ENCODE data around the gene ADGB.

The ADGB gene

GRCh38 chr6:146862508-146862919 is 263.7 kb downstream of the ADGB start:
- H3K9me3 ChIP-seq (ENCODE audit: control insufficient read depth, insufficient read depth, low read length): no peaks in the 10 kb centered on the region
- no peak overlapping the region for H3K9ac ChIP-seq (ENCODE audit: low read depth, low read length)
- H3K4me1 ChIP-seq (ENCODE audit: insufficient read depth, low read length): no peaks in the 10 kb centered on the region
- H3K36me3 ChIP-seq (ENCODE audit: insufficient read depth, low read length): no peaks in the 10 kb centered on the region

DNA sequence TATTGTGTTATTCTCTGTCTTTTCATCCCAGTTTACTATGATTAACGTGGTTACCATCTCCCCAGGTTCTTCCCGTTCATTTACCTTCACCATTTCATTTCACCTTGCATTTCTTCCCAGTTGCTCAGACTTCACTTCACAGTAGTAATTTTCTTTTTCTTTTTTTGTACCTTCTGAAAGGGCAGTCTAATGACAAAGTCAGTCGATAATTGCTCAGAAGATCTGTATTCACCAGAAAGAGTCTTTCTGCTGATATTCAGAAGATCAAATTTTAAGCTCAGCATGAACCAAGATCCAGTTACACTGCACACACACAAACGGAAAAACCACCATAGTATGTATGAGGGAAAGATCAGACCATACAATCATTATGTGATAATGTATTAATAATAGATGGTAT is 265.5 kb downstream of the ADGB start:
- Histone ChIP-seq H3K9ac (ENCODE audit: low read depth, low read length) (no peak overlapping the region), H3K4me1 (ENCODE audit: insufficient read depth, low read length) (no peaks in the 10 kb centered on the region), H3K36me3 (ENCODE audit: insufficient read depth, low read length) (no peaks in the 10 kb centered on the region), H3K9me3 (ENCODE audit: control insufficient read depth, insufficient read depth, low read length) (no peaks in the 10 kb centered on the region)

DNA sequence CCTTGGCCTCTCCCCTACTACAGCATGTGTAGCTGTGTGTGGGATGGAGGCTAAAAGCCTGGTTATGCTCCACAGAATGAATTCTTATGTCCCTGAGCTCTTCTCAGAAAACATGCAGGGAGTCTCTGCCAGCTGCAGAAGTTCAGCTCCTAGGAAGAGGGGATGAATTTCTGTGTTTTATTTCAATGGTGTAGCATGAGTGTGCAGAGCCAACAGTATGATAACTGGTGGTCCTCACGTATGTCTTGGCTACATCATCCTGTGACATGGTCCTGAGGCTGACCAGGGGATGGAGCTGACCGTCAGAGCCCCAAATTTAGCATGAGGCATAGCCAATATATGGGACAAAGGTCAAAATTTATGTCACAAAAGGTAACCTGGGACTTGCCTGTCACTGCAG is 266.1 kb downstream of the ADGB start:
- H3K9ac ChIP-seq (ENCODE audit: low read depth, low read length): no peak overlapping the region

More for the DNA sequence above, 266.1 kb downstream of the ADGB start:
- no peaks in the 10 kb centered on the region for H3K36me3 ChIP-seq (ENCODE audit: insufficient read depth, low read length)
- no peaks in the 10 kb centered on the region for H3K4me1 ChIP-seq (ENCODE audit: insufficient read depth, low read length)
- no peaks in the 10 kb centered on the region for H3K9me3 ChIP-seq (ENCODE audit: control insufficient read depth, insufficient read depth, low read length)
